Endothelial cell of umbilical vein (primary cell): ENCODE measurements around the gene NKAIN4. TPM values are rescaled to one million over a fixed set of nuclear protein-coding genes. Genes with fewer than 3 reads are reported as not detected.

ENCODE experiments used
- BruUV-seq: library from RNA; stranded (reverse); fragments of 400-500 nt; replicated peaks from 2 replicates; lab custom pipeline; 2021; lab: Mats Ljungman, UMichigan
- CTCF ChIA-PET: fragments of 300-600, 350-600 bp; sonication (Branson Sonifier 250); formaldehyde crosslinking; loops from one replicate; lab custom pipeline; 2021; ENCODE audit warnings: antibody characterized with exemption, inconsistent platforms; lab: Charles Lee
- POLR2A ChIA-PET: fragments of 300-600, 350-600 bp; sonication (Branson Sonifier 250); formaldehyde crosslinking; loops from one replicate; lab custom pipeline; 2021; ENCODE audit warnings: antibody characterized with exemption, inconsistent platforms; lab: Charles Lee
- DNase-seq: peaks from one replicate; pipeline ENCODE4 v3.0.0-alpha.2; 2011; ENCODE audit warnings: low read depth, low spot score
- FAIRE-seq: peaks from 2 replicates; lab custom pipeline; 2011; peaks lifted over from hg19 to GRCh38; lab: Jason Lieb, UNC
- H2AFZ ChIP-seq: 2 replicates; pipeline ENCODE4 v1.6.0; 2012; ENCODE audit warnings: low read depth, low read length, control low read depth, inconsistent platforms
- H3K27ac ChIP-seq: 2 replicates; pipeline ENCODE4 v1.5.1; 2011; ENCODE audit warnings: low read depth, mild to moderate bottlenecking, control low read depth, low read length, moderate library complexity; ENCODE audit not compliant: insufficient read depth
- H3K27me3 ChIP-seq, 2 experiments: 2 replicates each; pipeline versions ENCODE4 v1.6.0 to v1.6.1; 2011; ENCODE audit warnings: low read length in 2 of 2, mixed read lengths in 1 of 2; ENCODE audit not compliant: control insufficient read depth in 2 of 2, insufficient read depth in 2 of 2
- H3K36me3 ChIP-seq, 2 experiments: 2 replicates in 1 of 2; 3 replicates in 1 of 2; pipeline ENCODE4 v1.5.1; 2011; ENCODE audit warnings: low read length in 2 of 2, mild to moderate bottlenecking in 1 of 2, moderate library complexity in 1 of 2; ENCODE audit not compliant: control insufficient read depth in 2 of 2, insufficient read depth in 2 of 2; ENCODE audit errors: extremely low read depth in 1 of 2
- H3K4me1 ChIP-seq: 3 replicates; pipeline ENCODE4 v1.5.1; 2011; ENCODE audit warnings: mild to moderate bottlenecking, low read length; ENCODE audit not compliant: control insufficient read depth, insufficient read depth; ENCODE audit errors: extremely low read depth
- H3K4me2 ChIP-seq: 2 replicates; pipeline ENCODE4 v1.6.1; 2011; ENCODE audit warnings: low read length, control low read depth, mixed read lengths; ENCODE audit not compliant: insufficient read depth
- H3K4me3 ChIP-seq, 3 experiments: fragments of 200-600 bp in 1 of 3; sonication (generic), shearing (Covaris generic) in 1 of 3; replicated peaks in 1 of 3; 2 replicates each; pipeline ENCODE4 v1.5.1; 2011 to 2016; ENCODE audit warnings: control low read depth in 3 of 3, low read length in 3 of 3, mild to moderate bottlenecking in 2 of 3, inconsistent platforms in 1 of 3, low read depth in 1 of 3, moderate library complexity in 1 of 3; ENCODE audit not compliant: insufficient read depth in 1 of 3
- H3K79me2 ChIP-seq: 2 replicates; pipeline ENCODE4 v1.6.0; 2012; ENCODE audit warnings: low read length, inconsistent platforms; ENCODE audit not compliant: control insufficient read depth, insufficient read depth
- H3K9ac ChIP-seq: replicated peaks from 2 replicates; pipeline ENCODE3; 2011; ENCODE audit warnings: low read length, control low read depth; ENCODE audit not compliant: insufficient read depth; ENCODE audit errors: extremely low read depth
- H3K9me1 ChIP-seq: replicated peaks from 3 replicates; pipeline ENCODE4 v1.6.0; 2011; ENCODE audit warnings: mild to moderate bottlenecking, low read length; ENCODE audit not compliant: control insufficient read depth, insufficient read depth; ENCODE audit errors: extremely low read depth
- H3K9me3 ChIP-seq: replicated peaks from 2 replicates; pipeline ENCODE4 v1.5.1; 2012; ENCODE audit warnings: low read length, inconsistent platforms; ENCODE audit not compliant: control insufficient read depth, insufficient read depth
- H4K20me1 ChIP-seq: replicated peaks from 2 replicates; pipeline ENCODE3; 2011; ENCODE audit warnings: mild to moderate bottlenecking, low read length; ENCODE audit not compliant: control insufficient read depth, insufficient read depth; ENCODE audit errors: extremely low read depth
- EZH2 ChIP-seq: IDR thresholded peaks from 2 replicates; pipeline ENCODE4 v1.6.1; 2012; ENCODE audit warnings: borderline replicate concordance, low read depth, mild to moderate bottlenecking, moderate library complexity, low read length, inconsistent platforms; ENCODE audit not compliant: severe bottlenecking
- FOS ChIP-seq: IDR thresholded peaks from 2 replicates; pipeline ENCODE4 v1.6.1; 2011; ENCODE audit warnings: mild to moderate bottlenecking, low read length, moderate library complexity, borderline replicate concordance; ENCODE audit not compliant: insufficient read depth
- GATA2 ChIP-seq: IDR thresholded peaks from 2 replicates; pipeline ENCODE4 v1.7.0; 2011; ENCODE audit warnings: low read depth, mild to moderate bottlenecking, moderate library complexity, mixed read lengths, low read length; ENCODE audit not compliant: insufficient read length, insufficient read depth
- JUN ChIP-seq: IDR thresholded peaks from 2 replicates; pipeline ENCODE4 v1.6.1; 2011; ENCODE audit warnings: borderline replicate concordance, low read depth; ENCODE audit not compliant: insufficient read length, insufficient read depth
- MYC ChIP-seq: IDR thresholded peaks from one replicate; pipeline ENCODE4 v1.6.1; 2011; ENCODE audit warnings: mild to moderate bottlenecking, low read depth, low read length
- POLR2A ChIP-seq: IDR thresholded peaks from 2 replicates; pipeline ENCODE4 v1.6.1; 2012; ENCODE audit warnings: low read depth, mild to moderate bottlenecking, control low read depth, low read length
- POLR2AphosphoS5 ChIP-seq: IDR thresholded peaks from 2 replicates; pipeline ENCODE4 v1.6.1; 2012; ENCODE audit warnings: low read depth, mild to moderate bottlenecking, control low read depth, low read length, moderate library complexity; ENCODE audit not compliant: insufficient read depth
- dilution Hi-C: fragments of 300-500 bp; cut with MboI; formaldehyde crosslinking; loops from one replicate; pipeline ENCODE4 v1.15.0; 2019; ENCODE audit warnings: low sequenced_read_pairs; ENCODE audit not compliant: extremely low pct_ligation_motif_present
- intact Hi-C: fragments of 100-400 bp; cut with micrococcal nuclease; formaldehyde crosslinking; loops from one replicate; pipeline ENCODE4 v1.10.0; 2022
- polyA plus RNA-seq, 4 experiments: library from polyadenylated mRNA; depleted of rRNA in 3 of 4; stranded (reverse) in 3 of 4; unstranded in 1 of 4; fragments of >200 nt; gene quantifications; 2 replicates each; pipeline versions ENCODE4 v1.2.1 to v1.2.3, GENCODE V29; 2011 to 2012; ENCODE audit warnings: missing spikeins in 1 of 4
- total RNA-seq: library from RNA; stranded (reverse); gene quantifications from 2 replicates; pipeline ENCODE4 v1.2.3, GENCODE V29; 2021
- TF ChIP-seq, protein P1 (sequence below), 2 donors: IDR thresholded peaks; 1 replicate in 1 of 2; 2 replicates in 1 of 2; pipeline ENCODE4 v1.5.1; 2011; ENCODE audit warnings: low read length in 2 of 2, mild to moderate bottlenecking in 2 of 2, moderate library complexity in 2 of 2, control low read depth in 1 of 2, inconsistent platforms in 1 of 2, low read depth in 1 of 2; ENCODE audit not compliant: insufficient read depth in 1 of 2; ENCODE audit errors: extremely low read depth in 1 of 2
- TF ChIP-seq, protein P2 (sequence below): IDR thresholded peaks from 2 replicates; pipeline ENCODE4 v1.6.1; 2011; ENCODE audit not compliant: insufficient read depth, insufficient read length

NKAIN4 gene
- total and polyA plus RNA-seq, 2 donors (not counting 3 experiments of a cell fraction or from before 2014, with no cell fraction given), result 0.04 TPM; not detected in 1

DNA sequence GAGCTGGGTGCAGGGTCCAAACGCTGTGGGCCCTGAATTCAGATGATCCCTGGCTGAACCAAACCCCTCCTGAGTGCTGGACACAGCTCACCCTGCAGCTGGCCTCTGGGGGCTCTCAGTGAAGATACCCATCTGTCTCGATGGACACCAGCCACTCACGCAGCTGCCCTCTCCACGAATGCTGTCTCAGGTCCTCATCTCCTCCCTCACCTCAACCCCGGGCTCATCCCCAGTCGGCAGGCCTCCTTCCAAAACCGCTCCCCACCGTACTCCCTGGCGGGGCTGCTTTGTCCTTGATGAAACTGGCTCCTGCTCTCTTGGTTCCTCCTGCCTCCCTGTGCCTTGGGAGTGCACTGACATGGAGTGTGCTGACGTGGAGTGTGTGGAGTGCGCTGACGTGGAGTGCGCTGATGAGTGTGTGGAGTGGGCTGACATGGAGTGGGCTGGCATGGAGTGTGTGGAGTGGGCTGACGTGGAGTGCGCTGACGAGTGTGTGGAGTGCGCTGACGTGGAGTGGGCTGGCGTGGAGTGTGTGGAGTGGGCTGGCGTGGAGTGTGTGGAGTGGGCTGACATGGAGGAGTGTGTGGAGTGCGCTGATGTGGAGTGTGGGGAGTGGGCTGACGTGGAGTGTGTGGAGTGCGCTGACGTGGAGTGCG is 34.3 kb downstream of the NKAIN4 start:
- Histone ChIP-seq H4K20me1 (no peaks in the 10 kb centered on the region), H3K4me3 (no peak overlapping the region), H3K9me1 (no peaks in the 10 kb centered on the region), H2AFZ (no peak overlapping the region), H3K9me3 (no peaks in the 10 kb centered on the region), H3K4me2 (no peak overlapping the region), H3K36me3 (no peaks in the 10 kb centered on the region), H3K79me2 (peaks cover 8% of the 10 kb centered on the region), H3K4me1 (peaks cover 5% of the 10 kb centered on the region), H3K27ac (no peak overlapping the region), H3K9ac (no peak overlapping the region), H3K27me3 (no peaks in the 10 kb centered on the region)
- dilution Hi-C loops, result no loop called here
- no TSS peak for BruUV-seq
- ChIA-PET CTCF (interaction anchor here (0.5 to 3.1 kb wide), 4 partner anchors 11 to 71 kb away, joined by 3 to 11 read pairs (median 6); no protein-coding TSS in a partner anchor), POLR2A (no interaction called here)
- DNase-seq (no peak), FAIRE-seq (no peak)
- no peak for TF ChIP-seq POLR2A
- no peak for TF ChIP-seq GATA2
- no peak for TF ChIP-seq MYC
- no peak for TF ChIP-seq JUN
- TF ChIP-seq EZH2, result no peak
- TF ChIP-seq POLR2AphosphoS5, result no peak
- TF ChIP-seq, protein P1, sequence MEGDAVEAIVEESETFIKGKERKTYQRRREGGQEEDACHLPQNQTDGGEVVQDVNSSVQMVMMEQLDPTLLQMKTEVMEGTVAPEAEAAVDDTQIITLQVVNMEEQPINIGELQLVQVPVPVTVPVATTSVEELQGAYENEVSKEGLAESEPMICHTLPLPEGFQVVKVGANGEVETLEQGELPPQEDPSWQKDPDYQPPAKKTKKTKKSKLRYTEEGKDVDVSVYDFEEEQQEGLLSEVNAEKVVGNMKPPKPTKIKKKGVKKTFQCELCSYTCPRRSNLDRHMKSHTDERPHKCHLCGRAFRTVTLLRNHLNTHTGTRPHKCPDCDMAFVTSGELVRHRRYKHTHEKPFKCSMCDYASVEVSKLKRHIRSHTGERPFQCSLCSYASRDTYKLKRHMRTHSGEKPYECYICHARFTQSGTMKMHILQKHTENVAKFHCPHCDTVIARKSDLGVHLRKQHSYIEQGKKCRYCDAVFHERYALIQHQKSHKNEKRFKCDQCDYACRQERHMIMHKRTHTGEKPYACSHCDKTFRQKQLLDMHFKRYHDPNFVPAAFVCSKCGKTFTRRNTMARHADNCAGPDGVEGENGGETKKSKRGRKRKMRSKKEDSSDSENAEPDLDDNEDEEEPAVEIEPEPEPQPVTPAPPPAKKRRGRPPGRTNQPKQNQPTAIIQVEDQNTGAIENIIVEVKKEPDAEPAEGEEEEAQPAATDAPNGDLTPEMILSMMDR (IDR thresholded peaks at IDR 0.05; ENCODE audit: extremely low read depth in 1 of 2, insufficient read depth in 1 of 2, low read depth in 1 of 2, low read length in 2 of 2), result no peak
- TF ChIP-seq, protein P2, sequence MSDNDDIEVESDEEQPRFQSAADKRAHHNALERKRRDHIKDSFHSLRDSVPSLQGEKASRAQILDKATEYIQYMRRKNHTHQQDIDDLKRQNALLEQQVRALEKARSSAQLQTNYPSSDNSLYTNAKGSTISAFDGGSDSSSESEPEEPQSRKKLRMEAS, result no peak
- no peak for TF ChIP-seq FOS
- intact Hi-C loops, result loop anchor here (5.0 kb wide), 2 partner anchors 38 to 72 kb away; partner anchors contain the start of gene COL20A1
